GM18520 (cell line): ENCODE results near the gene SMARCC2.

Source experiments
- ATAC-seq: cut with Tn5 transposase; IDR thresholded peaks from one replicate; pipeline ENCODE4 v1.9.1; 2021; ENCODE audit not compliant: unreplicated experiment

SMARCC2 gene

DNA sequence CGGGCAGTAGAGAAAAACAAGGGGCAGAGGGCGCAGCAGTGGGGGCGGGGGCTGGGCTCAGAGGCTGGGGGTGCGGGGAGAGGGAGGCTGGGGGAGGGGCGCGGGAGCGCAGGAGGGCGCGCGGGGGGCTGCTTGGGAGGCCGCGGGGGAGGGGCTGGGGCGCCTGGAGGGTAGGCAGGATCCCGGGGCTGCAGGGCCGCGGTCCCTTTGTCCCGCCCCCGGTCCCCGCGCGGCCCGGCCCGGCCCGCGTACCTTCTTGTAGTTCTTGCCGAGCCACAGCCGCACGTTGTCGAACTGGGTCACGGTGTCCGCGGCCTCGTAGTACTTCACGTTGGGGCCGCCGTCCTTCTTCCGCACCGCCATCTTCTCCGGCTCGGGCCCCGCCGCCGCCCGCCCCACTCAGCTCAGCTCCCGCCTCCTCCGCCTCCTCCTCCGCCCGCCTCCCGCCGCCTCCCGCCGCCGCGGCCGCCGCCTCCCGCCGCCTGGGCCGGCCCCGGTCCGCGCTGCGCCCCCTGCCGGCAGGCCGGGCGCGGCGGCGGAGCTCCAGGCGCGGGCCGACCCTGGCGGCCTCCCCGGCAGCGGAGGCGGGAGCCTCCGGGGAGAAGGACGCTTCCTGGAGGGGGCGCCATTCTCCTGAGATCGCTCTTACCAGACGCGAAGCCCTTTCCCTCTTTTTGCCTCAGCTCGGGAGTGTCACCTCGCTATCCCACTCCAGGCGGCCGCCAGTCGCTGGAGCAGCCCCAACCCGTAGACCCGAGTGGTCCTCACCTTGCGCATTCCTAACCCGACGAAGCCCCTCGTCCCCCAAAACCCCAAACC, at the start of gene SMARCC2:
Gene SMARCC2 (minus strand): TSS at position 385 of the 819 bp plus-strand sequence. CDS start 22 bp downstream, at position 363.
- ATAC-seq: peak; percentile 80

GRCh38 chr12:56237552-56237951, 48.3 kb upstream of the SMARCC2 start:
- no peak for ATAC-seq

- ATAC-seq: no peak
These were observed 47.7 kb upstream of the SMARCC2 start for GRCh38 chr12:56236985-56237384.

DNA sequence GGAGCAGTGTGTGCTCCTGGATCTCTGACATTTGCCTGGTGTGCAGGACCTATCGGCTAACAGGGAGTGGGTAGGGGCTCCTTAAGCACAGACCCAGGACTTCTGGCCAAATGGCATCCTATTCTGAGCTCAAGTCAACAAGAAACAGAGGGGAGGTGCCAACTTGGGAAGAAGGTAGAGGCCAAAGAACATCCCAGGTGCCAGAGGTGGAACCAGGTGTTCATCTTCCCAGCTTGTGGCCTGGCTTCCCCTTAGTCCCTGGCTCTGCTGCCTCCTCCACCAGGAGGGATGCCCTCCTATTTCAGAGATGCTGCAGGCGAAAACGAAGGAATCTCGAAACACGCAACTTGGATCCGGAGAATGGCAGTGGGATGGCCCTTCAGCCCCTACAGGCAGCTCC, 46.8 kb upstream of the SMARCC2 start:
- no peak for ATAC-seq

DNA sequence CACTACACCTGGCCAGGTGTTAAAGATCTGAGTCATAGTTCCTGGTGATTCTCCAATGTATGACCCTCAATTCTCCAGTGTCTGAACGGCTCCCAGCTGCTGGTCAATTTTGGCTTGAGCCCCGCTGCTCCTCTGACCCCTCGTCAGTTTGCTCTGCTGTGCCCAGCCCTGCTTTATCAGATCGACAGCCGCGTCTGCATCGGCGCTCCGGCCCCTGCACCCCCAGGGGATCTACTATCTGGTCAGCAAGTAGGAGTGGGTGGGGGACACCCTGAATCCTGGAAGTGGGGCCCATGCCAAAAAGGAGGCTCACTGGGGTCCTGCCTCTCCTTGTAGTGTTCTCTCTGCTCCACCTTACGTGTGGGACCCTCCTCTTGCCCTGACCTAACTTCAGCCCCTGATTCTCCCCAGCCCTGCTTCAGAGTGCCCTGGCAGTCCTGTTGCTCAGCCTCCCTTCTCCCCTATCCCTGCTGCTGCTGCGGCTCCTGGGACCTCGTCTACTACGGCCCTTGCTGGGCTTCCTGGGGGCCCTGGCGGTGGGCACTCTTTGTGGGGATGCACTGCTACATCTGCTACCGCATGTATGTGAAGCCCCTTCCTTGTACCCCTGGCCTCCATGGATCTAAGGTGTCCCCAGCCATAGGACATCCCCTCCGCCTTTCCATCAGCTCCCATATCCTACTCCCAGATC, 45.6 kb upstream of the SMARCC2 start:
- ATAC-seq: no peak

- ATAC-seq: no peak
These were observed 41.9 kb upstream of the SMARCC2 start for GRCh38 chr12:56231184-56231582.

- ATAC-seq: no peak
These were observed 41.3 kb upstream of the SMARCC2 start for GRCh38 chr12:56230432-56231183.

DNA sequence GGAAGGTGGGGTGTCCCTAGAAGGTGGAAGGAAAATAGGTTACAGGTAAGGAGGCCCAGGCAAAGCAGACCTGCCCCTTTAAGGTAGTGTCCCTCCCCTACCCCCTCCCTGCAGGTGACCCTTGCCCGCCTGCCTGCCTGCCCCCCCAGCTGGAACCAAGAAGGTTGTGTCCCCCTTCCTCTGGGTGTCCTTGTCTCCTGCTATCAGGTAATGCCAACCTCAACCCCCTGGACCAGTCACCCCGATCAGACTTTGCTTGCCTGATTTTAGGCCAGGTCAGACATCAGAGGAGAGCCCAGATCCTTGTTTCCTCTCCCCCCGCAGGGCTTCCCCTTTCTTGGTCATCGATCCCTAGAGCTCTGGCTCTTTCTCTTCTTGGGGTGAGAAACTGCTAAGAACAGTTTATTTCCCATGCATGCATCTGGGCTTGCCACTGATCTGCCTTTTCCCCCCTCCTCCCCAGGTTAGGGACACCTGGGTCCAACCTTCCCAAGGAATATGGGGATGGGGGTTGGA, 40.7 kb upstream of the SMARCC2 start, which contains the start of gene SLC39A5:
Gene SLC39A5 (plus strand): TSS at position 136 of the 516 bp plus-strand sequence. CDS start 1,224 bp downstream, outside the sequence.
- no peak for ATAC-seq

DNA sequence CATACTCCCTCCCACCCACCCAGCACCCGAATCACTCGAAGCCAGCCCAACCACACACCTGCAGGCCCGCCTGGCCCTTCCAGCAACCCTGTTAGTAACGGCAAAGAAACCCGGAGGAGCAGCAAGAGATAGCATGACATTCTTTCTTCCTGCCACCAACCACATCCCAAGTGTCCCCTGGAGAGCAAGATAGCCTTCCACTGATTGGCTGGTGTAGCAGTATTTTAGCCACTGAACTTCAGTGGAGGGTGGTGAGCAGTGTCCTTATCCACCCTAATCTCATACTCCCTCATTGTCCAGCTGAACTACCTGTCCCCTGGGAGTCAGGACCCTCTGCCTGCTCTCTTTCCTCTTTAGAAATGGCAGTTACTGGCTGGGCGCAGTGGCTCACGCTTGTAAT, 39.8 kb upstream of the SMARCC2 start:
- no peak for ATAC-seq

DNA sequence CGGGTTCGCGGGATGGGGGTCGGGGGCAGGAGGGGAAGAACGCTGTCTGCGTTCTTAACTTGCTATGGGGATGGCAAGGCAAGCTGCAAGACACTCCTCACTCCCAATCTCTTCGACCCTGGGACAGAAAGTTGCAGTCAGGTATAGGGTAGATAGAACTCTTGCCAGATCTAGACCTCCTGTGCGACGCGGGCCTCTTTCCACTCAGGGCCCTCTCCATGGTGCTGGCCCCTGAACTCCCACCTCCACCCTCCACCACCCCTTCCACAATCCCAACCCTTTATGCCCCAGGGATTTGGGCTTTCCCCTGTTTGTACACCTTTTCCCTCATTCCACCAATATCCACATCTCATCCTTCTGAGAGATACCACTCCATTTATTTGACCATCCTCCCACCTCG, 35.7 kb upstream of the SMARCC2 start:
- ATAC-seq: no peak

GRCh38 chr12:56224102-56224701, 34.9 kb upstream of the SMARCC2 start, which contains the start of gene NABP2:
Gene NABP2, plus strand, starts transcription at chr12:56224342. Its CDS starts 515 bp downstream, at chr12:56224857.
- peak; percentile 72 for ATAC-seq

GRCh38 chr12:56223571-56224101, 34.4 kb upstream of the SMARCC2 start:
- no peak for ATAC-seq

- ATAC-seq: no peak
These were observed 33.2 kb upstream of the SMARCC2 start for GRCh38 chr12:56222531-56222895.

DNA sequence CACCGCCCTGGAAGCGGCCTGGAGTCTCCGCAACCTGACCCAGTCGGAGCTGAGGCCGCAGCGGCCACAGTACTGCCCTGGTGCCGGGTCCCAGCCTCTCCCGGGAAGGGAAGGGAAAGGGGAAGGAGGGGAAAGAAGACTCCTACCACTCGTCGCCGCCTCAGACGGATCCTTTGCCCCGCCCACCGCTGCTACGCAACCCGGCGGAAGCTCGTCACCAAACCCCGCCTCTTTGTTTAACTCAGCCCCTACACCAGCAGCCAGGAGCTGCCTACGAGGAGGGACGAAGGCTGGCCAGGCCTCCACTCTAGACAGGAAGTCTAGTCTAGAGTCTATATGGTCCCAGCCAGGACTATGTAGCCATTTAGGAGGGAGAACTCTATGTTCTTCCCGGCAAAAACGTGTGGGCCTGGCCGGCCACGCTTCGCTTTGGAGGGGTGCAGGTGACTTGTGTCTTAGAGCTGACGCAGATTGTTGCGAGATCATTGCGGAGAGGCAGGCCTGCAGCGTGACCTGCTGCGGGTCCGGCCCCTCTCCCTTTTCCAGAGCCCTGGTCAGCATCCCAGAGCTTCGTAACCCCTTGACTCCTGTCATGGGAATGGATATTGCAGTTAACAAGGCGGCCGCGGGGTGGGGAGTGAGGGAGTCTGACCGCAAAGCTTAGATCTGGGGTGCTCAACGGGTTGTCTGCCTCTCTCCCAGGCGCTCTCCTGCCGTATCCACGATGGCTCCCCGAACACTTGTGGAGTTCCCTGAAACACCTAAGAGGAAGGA, 32.7 kb upstream of the SMARCC2 start, which contains the start of gene RNF41:
Gene RNF41 (minus strand): TSS at position 166 of the 774 bp plus-strand sequence. CDS start 7,875 bp downstream, outside the sequence.
- peak; percentile 82 for ATAC-seq

DNA sequence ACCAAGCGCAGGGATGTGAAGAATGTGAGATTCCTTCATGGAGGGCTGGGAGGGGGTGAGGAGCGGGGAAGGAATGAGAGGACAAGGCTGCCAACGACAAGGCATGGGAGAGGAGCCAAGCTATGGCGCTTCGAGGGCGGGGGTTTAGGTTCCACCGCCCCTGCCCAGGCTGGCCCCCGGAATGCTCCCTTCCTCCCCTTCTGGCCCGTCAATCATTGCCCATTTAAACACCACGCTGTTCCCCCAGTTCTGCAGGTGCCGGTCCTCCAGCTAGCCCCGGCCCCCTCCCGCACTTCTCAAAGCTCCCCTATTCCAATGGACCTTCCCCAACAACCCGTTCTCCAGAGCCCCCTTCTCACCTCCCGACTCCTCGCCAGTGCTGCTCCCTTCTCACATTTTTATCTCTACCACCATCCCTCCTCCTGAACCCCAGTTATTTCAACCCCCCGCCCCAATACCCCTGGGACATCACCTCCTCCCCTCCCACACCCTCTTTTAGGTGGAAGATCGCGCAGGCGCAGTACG, 32.0 kb upstream of the SMARCC2 start:
- no peak for ATAC-seq

GRCh38 chr12:56220611-56221231, 31.4 kb upstream of the SMARCC2 start:
- no peak for ATAC-seq

- ATAC-seq: no peak
These were observed 30.6 kb upstream of the SMARCC2 start for GRCh38 chr12:56219840-56220239.

- ATAC-seq: no peak
These were observed 27.2 kb upstream of the SMARCC2 start for GRCh38 chr12:56216461-56216860.

DNA sequence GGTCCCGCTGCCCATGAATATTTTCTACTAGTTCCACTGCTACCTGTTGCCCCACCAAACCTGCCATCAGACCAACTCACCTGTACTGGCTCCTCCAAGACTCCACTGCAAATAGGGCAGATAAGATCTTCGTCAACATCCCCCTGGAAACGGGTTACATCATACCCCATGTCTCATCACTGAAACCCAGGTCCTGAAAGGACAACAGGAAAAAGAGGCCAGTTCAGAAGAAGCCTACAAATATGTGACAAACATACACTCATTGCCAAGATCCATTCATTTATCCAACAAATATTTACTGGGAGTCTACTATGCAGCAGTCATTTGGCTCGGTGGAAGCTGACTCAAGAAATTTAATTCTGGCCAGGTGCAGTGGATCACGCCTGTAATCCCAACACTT, 24.6 kb upstream of the SMARCC2 start:
- no peak for ATAC-seq
